Measurements from ENCODE around the gene GMDS. TPM values are rescaled to one million over a fixed set of nuclear protein-coding genes. Genes with fewer than 3 reads are reported as not detected.

The GMDS gene
- total RNA-seq, 1 donor from 2014 or later, result 27.0 TPM

DNA sequence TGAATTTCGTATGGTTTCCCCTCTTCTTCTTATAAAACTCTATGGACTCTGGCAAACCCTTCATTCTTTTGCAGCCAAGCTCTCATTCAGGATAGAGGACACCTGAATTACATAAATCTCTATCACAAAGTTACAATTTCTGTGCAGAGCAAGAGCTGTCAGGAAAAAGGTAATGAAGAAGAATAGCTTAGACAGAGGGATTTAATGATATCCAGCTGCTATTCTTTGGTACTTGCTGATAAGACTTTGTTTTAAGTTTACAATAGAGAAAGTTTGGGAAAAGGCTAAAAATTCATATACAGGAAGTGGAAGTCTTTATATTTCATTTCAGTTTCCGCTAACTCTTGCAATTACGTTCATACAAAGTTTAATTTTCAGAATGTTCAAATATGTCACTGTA, 408.7 kb downstream of the GMDS start:
- no peaks in the 10 kb centered on the region for H3K27me3 ChIP-seq (ENCODE audit: control insufficient read depth, insufficient read depth, low read length)
- no peak for DNase-seq (ENCODE audit: low read depth)
- no peak overlapping the region for H3K4me3 ChIP-seq (ENCODE audit: low read depth, low read length)
- no peaks in the 10 kb centered on the region for H3K36me3 ChIP-seq (ENCODE audit: control insufficient read depth, insufficient read depth, low read length)
- TF ChIP-seq CTCF (IDR thresholded peaks at IDR 0.05; ENCODE audit: insufficient read depth, low read length, poor library complexity, severe bottlenecking), result no peak

DNA sequence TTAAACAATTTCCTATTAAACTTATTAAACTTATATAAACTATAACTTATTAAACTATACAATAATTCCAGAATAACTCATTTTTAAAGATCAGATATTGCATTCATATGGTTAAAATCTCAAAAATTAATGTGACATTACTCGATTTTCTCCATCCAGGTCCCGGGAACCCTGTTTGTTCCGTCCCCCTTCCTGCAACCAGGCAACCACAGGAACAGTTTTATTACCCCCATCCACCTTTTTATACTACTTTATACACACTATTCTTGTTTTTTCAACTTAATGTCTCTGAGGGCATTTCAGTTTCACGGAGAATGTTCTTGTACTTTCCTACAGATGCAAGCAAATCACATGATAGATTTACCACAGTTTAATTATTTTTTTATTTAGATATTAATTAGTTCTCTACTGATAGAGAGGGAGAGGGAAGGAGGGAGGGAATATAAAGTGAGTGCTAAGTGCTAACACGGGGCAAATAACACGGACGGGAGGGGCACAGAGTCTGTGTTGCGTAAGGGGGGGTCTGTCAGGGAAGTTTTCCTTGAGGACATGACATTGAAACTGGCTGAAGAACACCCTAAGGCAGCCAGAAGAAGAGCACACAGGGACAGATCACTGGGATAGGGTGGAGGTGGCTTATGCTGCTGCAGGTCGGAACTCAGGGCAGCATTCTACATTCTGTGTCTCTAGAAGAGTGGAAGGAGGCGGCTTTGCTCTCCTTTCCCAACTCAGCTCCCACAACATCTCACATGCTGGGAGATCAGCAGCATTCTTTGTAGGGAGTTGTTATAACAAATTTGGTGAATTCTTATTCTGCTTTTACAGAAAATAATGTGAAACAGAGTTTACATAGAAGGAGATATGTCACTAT, 410.5 kb downstream of the GMDS start:
- Histone ChIP-seq H3K4me3 (ENCODE audit: low read depth, low read length) (no peak overlapping the region), H3K27me3 (ENCODE audit: control insufficient read depth, insufficient read depth, low read length) (no peaks in the 10 kb centered on the region), H3K36me3 (ENCODE audit: control insufficient read depth, insufficient read depth, low read length) (no peaks in the 10 kb centered on the region)
- no peak for DNase-seq (ENCODE audit: low read depth)
- TF ChIP-seq CTCF (IDR thresholded peaks at IDR 0.05; ENCODE audit: insufficient read depth, low read length, poor library complexity, severe bottlenecking), result no peak

GRCh38 chr6:1834207-1834606, 411.2 kb downstream of the GMDS start:
- DNase-seq (ENCODE audit: low read depth), result no peak
- Histone ChIP-seq H3K27me3 (ENCODE audit: control insufficient read depth, insufficient read depth, low read length) (no peaks in the 10 kb centered on the region), H3K4me3 (ENCODE audit: low read depth, low read length) (no peak overlapping the region), H3K36me3 (ENCODE audit: control insufficient read depth, insufficient read depth, low read length) (no peaks in the 10 kb centered on the region)
- no peak for TF ChIP-seq CTCF (IDR thresholded peaks at IDR 0.05; ENCODE audit: insufficient read depth, low read length, poor library complexity, severe bottlenecking)

GRCh38 chr6:1832844-1833787, 412.3 kb downstream of the GMDS start:
- H3K4me3 ChIP-seq (ENCODE audit: low read depth, low read length), result no peak overlapping the region

GRCh38 chr6:1832358-1832757, 413.0 kb downstream of the GMDS start:
- no peak for DNase-seq (ENCODE audit: low read depth)
- no peak for TF ChIP-seq CTCF (IDR thresholded peaks at IDR 0.05; ENCODE audit: insufficient read depth, low read length, poor library complexity, severe bottlenecking)
- no peaks in the 10 kb centered on the region for H3K27me3 ChIP-seq (ENCODE audit: control insufficient read depth, insufficient read depth, low read length)
- no peaks in the 10 kb centered on the region for H3K36me3 ChIP-seq (ENCODE audit: control insufficient read depth, insufficient read depth, low read length)
- H3K4me3 ChIP-seq (ENCODE audit: low read depth, low read length), result no peak overlapping the region

More at GRCh38 chr6:1832844-1833787, 412.3 kb downstream of the GMDS start:
- no peaks in the 10 kb centered on the region for H3K36me3 ChIP-seq (ENCODE audit: control insufficient read depth, insufficient read depth, low read length)
- DNase-seq (ENCODE audit: low read depth), result no peak
- TF ChIP-seq CTCF (IDR thresholded peaks at IDR 0.05; ENCODE audit: insufficient read depth, low read length, poor library complexity, severe bottlenecking), result no peak
- no peaks in the 10 kb centered on the region for H3K27me3 ChIP-seq (ENCODE audit: control insufficient read depth, insufficient read depth, low read length)

All from kidney epithelial cell (primary cell).